Lower lobe of right lung (tissue), 2 donors: ENCODE data around the gene ME2. TPM values are rescaled to one million over a fixed set of nuclear protein-coding genes. Genes with fewer than 3 reads are reported as not detected.
A peak's percentile ranks its signal among the peaks of the same experiment; 100 is the strongest.

Experiments
- ATAC-seq, 2 donors: fragments of 200-7000 bp; cut with Tn5 transposase; one replicate each; pipeline ENCODE4 v1.9.1; 2020 to 2022; ENCODE audit warnings: mild to moderate bottlenecking in 2 of 2, moderate library complexity in 2 of 2
- DNase-seq: peaks from one replicate; pipeline ENCODE4 v3.0.0-alpha.2; 2020
- H3K27ac ChIP-seq: fragments of 200-600 bp; one replicate; pipeline ENCODE4 v1.8.0; 2022
- H3K27me3 ChIP-seq: fragments of 200-600 bp; one replicate; pipeline ENCODE4 v1.8.0; 2022; ENCODE audit warnings: low read depth
- H3K36me3 ChIP-seq: fragments of 200-600 bp; one replicate; pipeline ENCODE4 v1.8.0; 2022; ENCODE audit warnings: mild to moderate bottlenecking
- H3K4me1 ChIP-seq: fragments of 200-600 bp; one replicate; pipeline ENCODE4 v1.8.0; 2022
- H3K4me3 ChIP-seq: fragments of 200-600 bp; one replicate; pipeline ENCODE4 v1.8.0; 2022; ENCODE audit warnings: mild to moderate bottlenecking
- H3K9me3 ChIP-seq: fragments of 200-600 bp; one replicate; pipeline ENCODE4 v1.8.0; 2022
- CTCF ChIP-seq: fragments of 200-600 bp; IDR thresholded peaks from one replicate; pipeline ENCODE4 v1.8.0; 2022; ENCODE audit warnings: antibody characterized with exemption, mild to moderate bottlenecking
- intact Hi-C: fragments of 100-400 bp; cut with DNase I; formaldehyde crosslinking; loops from one replicate; pipeline ENCODE4 v1.11.0; 2022
- total RNA-seq: library from RNA; stranded (reverse); fragmentation: NEBNext Ultra II Directional; extraction: Animal tissue kit (Norgen Biotek cat#: 25700); gene quantifications from one replicate; pipeline ENCODE4 v1.2.1, GENCODE V29; 2021
- donor health status: DM: no; HTN: yes; CAD: no; lungs with severe emphysema.

Gene ME2
- total RNA-seq, 1 donor from 2014 or later = 42.4 TPM

DNA sequence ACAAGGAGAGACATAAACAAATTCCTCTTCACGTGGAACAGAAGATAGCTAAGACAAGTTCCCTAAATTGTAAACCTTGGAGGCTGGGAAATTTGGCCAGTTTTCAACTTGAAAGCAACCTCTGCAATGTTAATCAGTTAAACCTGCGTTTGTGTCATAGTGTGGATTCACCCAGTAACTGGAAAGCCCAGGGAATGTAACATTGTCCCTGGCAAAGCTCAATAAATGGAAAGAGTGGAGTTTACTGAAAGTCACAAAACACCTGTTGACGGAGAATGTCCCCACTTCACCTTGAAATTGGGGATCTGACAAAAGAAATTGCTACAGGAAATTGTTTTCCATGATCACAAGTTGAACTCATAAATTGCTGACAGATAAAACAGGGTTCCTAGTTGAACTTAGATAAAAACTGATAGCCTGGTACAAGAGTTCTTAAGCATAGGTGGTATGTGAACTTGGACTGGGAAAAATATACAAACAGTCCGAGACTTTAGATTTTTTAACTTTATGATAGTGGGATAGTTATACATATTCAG is 15.0 kb upstream of the ME2 start:
- no peak for TF ChIP-seq CTCF
- Histone ChIP-seq H3K4me3 (no peak overlapping the region), H3K27ac (no peak overlapping the region), H3K4me1 (peaks cover 5% of the 10 kb centered on the region), H3K27me3 (no peaks in the 10 kb centered on the region), H3K36me3 (no peaks in the 10 kb centered on the region), H3K9me3 (no peaks in the 10 kb centered on the region)
- intact Hi-C loops = no loop called here
- ATAC-seq = no peak
- no peak for DNase-seq

GRCh38 chr18:50866765-50867164 is 12.2 kb upstream of the ME2 start:
- Histone ChIP-seq H3K36me3 (no peaks in the 10 kb centered on the region), H3K27ac (no peak overlapping the region), H3K4me1 (peaks cover 2% of the 10 kb centered on the region), H3K27me3 (no peaks in the 10 kb centered on the region), H3K9me3 (no peaks in the 10 kb centered on the region), H3K4me3 (no peak overlapping the region)
- intact Hi-C loops = no loop called here
- no peak for DNase-seq
- TF ChIP-seq CTCF = no peak
- ATAC-seq = no peak

DNA sequence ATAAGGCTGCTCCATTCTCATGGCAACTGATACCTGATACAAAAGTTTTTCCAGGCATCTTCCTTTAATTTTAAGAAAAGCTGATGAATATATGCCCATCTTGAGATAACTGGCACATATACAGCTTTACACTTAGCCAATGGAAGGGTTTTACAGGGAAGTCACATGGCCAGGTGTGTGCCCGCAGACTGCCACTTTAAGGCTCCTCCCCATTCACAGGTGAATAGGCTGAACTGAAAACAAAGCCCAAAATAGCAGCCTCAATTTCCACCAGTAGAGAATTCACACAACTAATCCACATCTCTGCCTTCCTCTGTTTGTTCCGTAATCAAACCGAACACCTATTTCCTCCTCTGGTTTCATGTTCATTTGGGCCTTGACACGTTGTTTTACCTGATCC is 9.8 kb upstream of the ME2 start:
- Histone ChIP-seq H3K4me1 (no peaks in the 10 kb centered on the region), H3K36me3 (no peaks in the 10 kb centered on the region), H3K4me3 (no peak overlapping the region), H3K27ac (no peak overlapping the region), H3K27me3 (no peaks in the 10 kb centered on the region), H3K9me3 (no peaks in the 10 kb centered on the region)
- TF ChIP-seq CTCF = no peak
- no peak for DNase-seq
- intact Hi-C loops = no loop called here
- peak in 1 of 2 donors; percentile 40 for ATAC-seq

- H3K27me3 ChIP-seq = no peaks in the 10 kb centered on the region
- H3K4me1 ChIP-seq = no peaks in the 10 kb centered on the region
- intact Hi-C loops = no loop called here
- no peak overlapping the region for H3K4me3 ChIP-seq
- H3K9me3 ChIP-seq = no peaks in the 10 kb centered on the region
- DNase-seq (peak; percentile 61), ATAC-seq (peak; percentile 87 to 92)
- H3K27ac ChIP-seq = no peak overlapping the region
- no peak for TF ChIP-seq CTCF
- no peaks in the 10 kb centered on the region for H3K36me3 ChIP-seq
Measured at GRCh38 chr18:50870138-50870845, 8.6 kb upstream of the ME2 start.

- Histone ChIP-seq H3K27me3 (no peaks in the 10 kb centered on the region), H3K4me3 (no peak overlapping the region), H3K27ac (no peak overlapping the region), H3K36me3 (no peaks in the 10 kb centered on the region), H3K9me3 (no peaks in the 10 kb centered on the region), H3K4me1 (no peaks in the 10 kb centered on the region)
- intact Hi-C loops = no loop called here
- no peak for DNase-seq
- ATAC-seq = peak; percentile 41 to 80
- TF ChIP-seq CTCF = no peak
Measured at GRCh38 chr18:50871846-50872245, 7.1 kb upstream of the ME2 start.
